GM21723 (cell line): ENCODE measurements around the gene LYPD1.

Source experiments
- ATAC-seq: cut with Tn5 transposase; IDR thresholded peaks from one replicate; pipeline ENCODE4 v1.9.1; 2021; ENCODE audit warnings: mild to moderate bottlenecking, moderate library complexity; ENCODE audit not compliant: unreplicated experiment

The LYPD1 gene

GRCh38 chr2:132638313-132639040 is 31.5 kb downstream of the LYPD1 start:
- ATAC-seq, result no peak

DNA sequence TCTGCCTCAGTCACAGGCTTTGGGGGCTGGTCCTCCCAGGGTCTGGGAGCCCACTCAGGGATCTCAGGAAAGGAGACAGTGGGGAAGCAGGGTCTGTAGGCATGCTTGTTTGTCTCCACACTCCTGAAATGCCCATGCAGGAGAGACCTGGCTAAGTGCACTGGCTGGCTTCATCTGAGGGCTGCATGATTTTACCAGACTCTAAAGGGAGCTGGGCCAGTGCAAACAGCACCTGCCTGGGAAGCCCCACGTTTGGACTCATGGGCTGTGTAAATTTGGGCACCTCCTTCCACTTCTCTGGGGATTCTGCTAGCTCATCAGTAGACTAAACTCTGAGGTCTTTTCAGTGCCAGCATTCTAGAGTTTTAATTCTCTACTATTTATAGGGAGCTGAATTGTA is 33.7 kb downstream of the LYPD1 start:
- ATAC-seq, result no peak

DNA sequence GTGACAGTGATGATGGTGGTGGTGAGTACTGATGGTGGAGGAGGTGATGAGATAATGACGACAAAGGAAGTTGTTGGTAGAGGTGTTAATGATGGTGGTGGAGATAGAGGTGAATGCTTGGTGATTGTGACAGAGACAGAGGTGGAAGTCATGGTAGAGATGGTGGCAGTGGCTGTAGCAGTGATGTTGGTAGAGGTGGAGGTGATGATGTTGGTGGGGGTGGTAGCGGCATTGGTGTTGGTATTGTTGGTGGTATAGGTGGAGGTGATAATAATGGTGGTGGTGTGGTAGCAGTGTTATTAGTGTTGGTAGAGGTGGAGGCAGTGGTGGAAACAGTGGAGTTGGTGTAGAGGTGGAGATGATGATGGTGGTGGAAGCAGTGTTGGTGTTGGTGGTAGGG is 36.4 kb downstream of the LYPD1 start:
- ATAC-seq, result no peak

- no peak for ATAC-seq
Measured at GRCh38 chr2:132632000-132632649, 37.9 kb downstream of the LYPD1 start.

DNA sequence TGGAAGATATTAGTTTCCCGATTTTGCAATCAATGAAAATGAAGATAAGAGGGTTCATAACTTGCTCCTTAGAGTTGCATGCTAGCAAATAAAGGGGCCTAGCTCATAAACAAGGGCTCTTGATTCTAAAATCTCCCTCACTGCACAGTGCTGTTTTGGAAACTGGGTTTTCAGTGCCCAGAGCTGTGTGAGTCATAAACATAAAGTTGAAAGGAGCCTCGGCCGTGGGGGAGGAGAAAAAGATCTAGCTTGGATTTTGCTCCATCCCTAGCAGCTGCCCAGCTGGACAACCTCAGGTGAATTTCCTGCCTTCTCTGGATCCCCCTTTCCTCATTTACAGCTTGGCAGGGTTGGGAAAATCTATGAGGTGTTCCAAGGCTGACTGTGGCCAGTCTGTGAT is 42.5 kb downstream of the LYPD1 start:
- no peak for ATAC-seq

DNA sequence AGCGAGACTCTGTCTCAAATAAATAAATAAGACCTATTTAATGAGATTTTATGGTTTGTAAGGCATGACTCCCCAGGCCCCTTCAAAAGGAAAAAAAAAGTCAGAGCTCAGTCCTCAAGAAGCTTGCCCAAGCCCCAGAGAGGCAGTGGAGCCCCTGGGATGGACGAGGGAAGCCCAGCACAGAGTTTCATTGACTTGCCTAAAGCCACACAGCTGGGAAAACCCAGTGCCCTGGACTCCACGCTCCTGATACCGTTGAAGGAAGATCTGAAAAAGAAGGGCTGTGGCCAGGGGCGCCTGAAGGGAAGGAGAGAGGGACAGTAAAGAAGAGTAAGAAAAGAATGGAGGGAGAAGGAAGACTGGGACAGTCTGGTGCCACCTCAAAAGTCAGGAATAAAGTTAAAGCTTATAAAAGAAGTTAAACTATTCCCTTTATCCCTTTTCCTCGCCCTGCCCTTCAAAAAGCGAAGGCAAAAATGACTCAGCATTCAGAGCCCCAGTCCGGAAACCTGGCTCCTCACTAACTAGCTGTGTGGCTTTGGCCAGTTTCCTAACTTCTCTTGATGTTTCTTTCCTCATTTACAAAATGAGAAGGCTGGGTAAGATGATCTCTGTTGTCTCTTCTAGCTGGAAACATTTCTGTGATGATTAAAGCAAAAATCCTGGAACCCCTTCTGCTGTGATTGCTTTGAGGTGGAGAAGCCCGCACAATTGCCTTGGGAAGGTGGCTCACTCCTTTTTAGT is 46.7 kb downstream of the LYPD1 start:
- no peak for ATAC-seq

DNA sequence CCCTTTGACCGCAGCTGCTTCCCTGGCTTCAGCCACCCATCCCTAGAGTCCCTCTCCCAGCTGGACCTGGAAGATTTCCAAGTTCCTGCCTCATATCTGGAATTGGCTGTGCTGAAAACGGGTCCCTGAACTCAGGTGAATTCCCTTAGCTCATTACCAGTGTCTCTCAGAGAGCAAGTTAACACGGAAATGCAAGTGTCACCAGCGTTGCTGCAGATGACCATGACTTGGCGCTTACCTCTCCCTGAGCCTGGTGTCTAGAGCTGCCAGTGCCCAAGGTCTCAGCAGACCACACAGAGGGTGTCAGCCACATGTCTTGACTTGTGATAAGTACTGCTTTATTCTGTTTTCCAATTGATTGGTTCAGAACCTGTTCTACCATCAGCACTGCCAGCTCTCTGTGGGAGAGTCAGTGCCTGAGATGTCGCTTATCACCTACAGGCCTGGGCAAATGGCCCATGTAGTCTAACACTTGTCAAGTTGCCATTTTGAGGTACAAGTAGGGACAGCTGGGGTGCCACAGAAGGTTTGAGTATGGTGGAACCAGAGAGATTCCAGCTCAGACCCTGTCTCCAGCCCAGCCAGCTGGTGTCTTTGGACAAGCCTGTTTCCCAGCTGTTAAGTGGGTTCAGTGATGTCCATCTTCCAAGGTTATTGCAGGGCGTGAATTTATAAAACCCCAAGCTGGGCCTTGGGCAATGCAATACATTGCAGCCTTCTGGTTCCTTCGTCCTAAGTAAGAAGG is 48.7 kb downstream of the LYPD1 start:
- no peak for ATAC-seq

DNA sequence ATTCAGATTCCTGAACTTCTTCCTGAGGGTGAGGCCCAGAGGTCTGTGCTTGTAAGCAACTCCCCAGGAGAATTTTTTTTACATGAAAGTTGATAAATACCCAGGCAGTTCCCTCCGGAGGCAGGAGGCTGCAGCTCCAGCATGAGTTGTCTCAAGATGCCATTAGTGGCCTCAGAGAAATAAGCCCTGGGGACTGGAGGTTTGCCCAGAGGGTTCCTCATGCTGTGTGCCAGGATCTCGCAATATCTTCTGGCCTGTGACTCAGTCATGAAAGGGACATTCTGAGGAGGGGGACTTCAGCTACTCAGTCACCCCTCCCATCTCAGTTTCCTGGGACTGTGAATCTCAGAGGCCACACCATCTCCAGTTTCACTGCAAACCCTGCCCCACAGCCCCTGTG is 49.9 kb downstream of the LYPD1 start:
- no peak for ATAC-seq

DNA sequence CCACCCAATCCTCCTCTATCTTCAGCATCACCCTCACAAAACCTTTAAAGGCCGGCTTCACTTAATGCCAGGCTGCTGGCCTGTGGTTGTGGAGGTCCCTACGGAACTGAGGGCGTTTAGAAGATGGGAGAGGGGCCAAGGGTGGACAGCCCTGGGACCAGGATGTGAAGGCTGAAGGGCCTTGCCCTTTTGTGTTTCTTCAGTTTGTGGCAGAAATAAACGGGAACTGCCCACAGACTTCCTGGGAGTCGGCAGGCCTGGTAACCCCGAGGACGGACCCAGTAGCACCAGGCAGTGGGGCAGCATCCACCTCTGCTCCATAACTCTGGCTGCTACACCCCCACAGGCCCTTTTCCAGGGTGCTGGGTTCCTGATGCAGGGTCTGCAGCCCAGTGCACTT is 51.3 kb downstream of the LYPD1 start:
- no peak for ATAC-seq

GRCh38 chr2:132617989-132618388 is 52.0 kb downstream of the LYPD1 start:
- ATAC-seq, result no peak

DNA sequence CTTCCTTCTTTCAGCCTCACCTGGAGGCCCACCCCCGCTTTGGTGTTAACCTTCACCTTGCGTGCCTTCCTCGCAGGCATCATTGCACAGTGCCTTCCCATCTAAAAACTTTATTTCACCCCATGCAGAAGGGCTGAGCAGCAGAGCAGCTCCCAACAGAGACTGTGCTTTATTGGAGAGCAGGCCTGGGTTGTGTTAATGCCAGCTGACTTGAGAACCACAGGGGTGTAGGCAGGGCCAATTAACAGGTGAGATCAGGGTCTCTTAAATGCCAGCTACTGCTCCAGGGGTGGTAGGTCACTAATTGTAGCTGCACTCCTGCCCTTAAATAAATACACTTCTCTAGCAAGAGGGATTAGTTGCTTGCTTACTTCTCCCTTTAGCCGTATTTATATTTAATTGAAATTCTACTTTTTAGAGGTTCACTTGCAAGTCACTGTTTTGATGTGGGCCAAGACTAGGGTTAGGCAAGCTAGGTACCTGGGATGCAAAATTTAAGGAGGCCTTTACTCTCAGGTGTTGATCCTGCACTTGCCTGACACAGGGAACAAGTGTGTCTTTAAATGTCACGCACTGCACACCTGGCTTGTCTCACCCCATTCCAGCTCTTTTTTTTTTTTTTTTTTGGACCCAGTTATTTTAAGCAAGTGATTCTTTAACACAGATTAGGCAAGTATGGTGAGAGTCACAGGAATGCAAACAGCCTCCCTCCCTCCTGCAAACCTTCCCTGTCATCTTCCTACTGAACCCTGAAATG is 54.5 kb downstream of the LYPD1 start:
- no peak for ATAC-seq

GRCh38 chr2:132611719-132612118 is 58.3 kb downstream of the LYPD1 start:
- ATAC-seq, result no peak

GRCh38 chr2:132609101-132609890 is 60.7 kb downstream of the LYPD1 start:
- ATAC-seq, result no peak

GRCh38 chr2:132608311-132608710 is 61.7 kb downstream of the LYPD1 start:
- no peak for ATAC-seq

DNA sequence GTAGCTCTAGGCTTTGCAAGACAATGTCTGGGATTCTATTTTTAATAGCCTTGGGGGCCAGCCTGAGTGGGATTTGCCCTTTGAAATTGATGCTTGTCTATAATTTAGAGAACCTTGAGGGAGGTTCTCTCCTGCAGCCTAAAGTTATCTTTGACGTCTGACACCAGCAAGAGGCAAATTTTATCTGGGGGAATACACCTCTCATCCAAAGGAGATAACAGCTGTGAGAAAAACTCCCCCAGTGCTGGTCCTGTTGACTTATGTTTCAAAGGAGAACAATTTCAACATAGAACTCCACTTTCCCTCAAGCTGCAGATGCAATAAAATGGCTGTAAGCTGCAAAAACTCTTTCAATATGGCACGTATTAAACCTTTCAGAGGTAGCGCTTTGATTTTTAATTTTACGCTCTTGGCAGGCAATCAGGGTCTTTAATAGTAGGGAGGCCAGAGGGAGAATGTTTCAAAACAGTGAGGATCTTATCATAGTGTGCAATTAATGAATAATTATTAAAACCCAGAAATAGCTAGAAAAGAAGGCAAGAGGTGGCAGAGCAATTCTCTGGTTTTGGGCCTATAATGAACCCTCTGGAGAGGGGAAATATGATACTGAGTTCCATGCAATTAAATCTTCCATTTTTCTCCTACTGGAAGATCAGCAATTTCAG is 62.4 kb downstream of the LYPD1 start:
- ATAC-seq, result no peak

GRCh38 chr2:132606649-132607048 is 63.4 kb downstream of the LYPD1 start:
- ATAC-seq, result no peak

DNA sequence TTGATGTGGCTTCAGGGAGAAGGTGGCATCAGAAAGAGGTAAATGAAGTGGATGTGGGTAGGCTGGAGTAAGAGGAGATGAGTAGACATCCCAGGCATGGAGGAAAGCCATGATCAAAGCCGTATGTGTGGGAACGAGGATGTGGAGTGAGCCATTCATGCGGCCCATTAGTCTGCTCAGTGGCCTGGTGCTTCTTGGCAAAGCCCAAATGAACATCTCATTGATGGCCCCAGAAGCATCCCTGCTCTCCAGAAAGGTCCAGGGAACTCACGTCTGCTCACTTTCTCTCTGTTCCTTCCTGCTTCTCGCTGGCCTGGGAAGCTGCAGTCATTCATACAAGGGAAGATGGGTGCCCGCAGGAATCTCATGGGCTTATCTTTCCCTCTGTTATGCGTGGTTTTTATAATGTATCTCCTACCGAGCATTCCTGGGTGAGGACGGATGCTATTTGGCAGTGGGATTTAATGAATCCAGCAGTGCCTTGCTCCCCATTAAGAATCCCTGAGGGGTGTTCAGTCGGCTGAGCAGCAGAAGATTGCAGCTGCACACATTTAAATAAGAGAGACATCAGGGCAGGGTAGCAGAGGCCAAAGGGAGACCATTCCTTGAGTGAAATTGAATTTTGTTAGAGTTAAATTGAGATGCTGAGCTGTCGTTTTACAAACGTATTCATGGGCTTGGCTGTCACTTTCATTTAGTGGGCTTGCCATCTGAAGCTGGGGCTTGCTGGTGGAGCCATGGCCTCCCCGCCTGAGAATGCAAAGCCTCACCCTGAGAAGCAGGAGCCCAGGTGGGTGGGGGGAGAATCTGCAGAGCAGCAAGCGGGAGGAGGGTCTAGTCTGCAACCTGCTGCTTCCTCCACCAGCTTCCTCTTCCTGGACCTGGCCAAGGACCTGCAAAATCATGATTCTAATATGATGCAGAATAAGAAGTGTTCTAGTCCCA is 64.5 kb downstream of the LYPD1 start:
- no peak for ATAC-seq

DNA sequence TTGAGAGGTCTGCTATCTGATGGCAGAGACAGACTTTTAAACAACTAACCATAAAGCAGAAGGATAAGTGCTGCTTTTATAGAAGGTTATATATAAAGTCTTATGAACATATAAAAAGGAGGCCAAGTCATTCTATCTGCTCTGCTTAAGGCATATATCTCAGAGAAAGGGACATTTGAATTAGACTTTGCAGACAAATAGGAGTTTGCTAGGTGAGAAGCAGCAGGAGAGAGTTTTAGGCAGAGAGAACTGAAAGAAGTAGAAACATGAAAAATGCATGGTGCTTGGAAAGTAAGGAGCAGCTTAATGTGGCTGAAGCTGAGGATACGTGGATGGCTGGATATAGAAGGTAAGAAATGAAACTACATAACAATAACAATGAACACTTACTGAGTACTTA is 65.4 kb downstream of the LYPD1 start:
- ATAC-seq, result no peak
